HepG2 (cell line): Measurements from ENCODE around the gene C4BPA. TPM values are rescaled to one million over a fixed set of nuclear protein-coding genes. Genes with fewer than 3 reads are reported as not detected.
A peak's percentile ranks its signal among the peaks of the same experiment; 100 is the strongest.

Experiments used
- ATAC-seq: fragments of 200-7000 bp; cut with Tn5 transposase; 3 replicates; pipeline ENCODE4 v1.9.1; 2020; ENCODE audit warnings: mild to moderate bottlenecking, moderate library complexity
- BruUV-seq: library from RNA; stranded (reverse); fragments of 400-500 nt; replicated peaks from 2 replicates; lab custom pipeline; 2021; lab: Mats Ljungman, UMichigan
- CTCF ChIA-PET: fragments of 300-600 bp; formaldehyde crosslinking; extraction: SDS; loops from one replicate; lab custom pipeline; 2021; ENCODE audit warnings: low total read pairs, inconsistent platforms, low intra/inter-chr PET ratio; lab: Yijun Ruan, JAX
- POLR2A ChIA-PET: fragments of 350-600 bp; sonication (Branson Sonifier 250); formaldehyde crosslinking; loops from one replicate; lab custom pipeline; 2020; ENCODE audit warnings: antibody characterized with exemption, inconsistent platforms; lab: Yijun Ruan, JAX
- DNase-seq: peaks from one replicate; pipeline ENCODE4 v3.0.0-alpha.2; 2015; ENCODE audit warnings: low spot score
- FAIRE-seq: peaks from 3 replicates; lab custom pipeline; 2011; peaks lifted over from hg19 to GRCh38; lab: Jason Lieb, UNC
- H2AFZ ChIP-seq: one replicate; pipeline ENCODE4 v1.6.1; 2011; ENCODE audit warnings: low read length, inconsistent platforms
- H3K27ac ChIP-seq: fragments of 300-600 bp; 3 replicates; pipeline ENCODE4 v1.8.0; 2011; ENCODE audit warnings: mixed run types, mild to moderate bottlenecking, mixed read lengths, low read length, inconsistent platforms; ENCODE audit not compliant: insufficient read depth; ENCODE audit errors: extremely low read length
- H3K27me3 ChIP-seq, 2 experiments: fragments of 200-600 bp in 1 of 2; 2 replicates in 1 of 2; 3 replicates in 1 of 2; pipeline versions ENCODE4 v1.6.0 to v1.8.0; 2011; ENCODE audit warnings: low read length in 2 of 2, mild to moderate bottlenecking in 2 of 2, moderate library complexity in 2 of 2, inconsistent platforms in 1 of 2; ENCODE audit not compliant: insufficient read depth in 2 of 2, control insufficient read depth in 1 of 2
- H3K36me3 ChIP-seq, 2 experiments: fragments of 200-600 bp in 1 of 2; replicated peaks in 1 of 2; 2 replicates in 1 of 2; 3 replicates in 1 of 2; pipeline versions ENCODE4 v1.5.1 to v1.8.0; 2011; ENCODE audit warnings: low read length in 2 of 2, inconsistent platforms in 1 of 2; ENCODE audit not compliant: insufficient read depth in 2 of 2, control insufficient read depth in 1 of 2
- H3K4me1 ChIP-seq: 2 replicates; pipeline ENCODE4 v1.5.1; 2012; ENCODE audit warnings: low read length, inconsistent platforms; ENCODE audit not compliant: insufficient read depth
- H3K4me2 ChIP-seq: 2 replicates; pipeline ENCODE4 v1.6.0; 2011; ENCODE audit warnings: low read depth, low read length, inconsistent platforms
- H3K4me3 ChIP-seq, 3 experiments: fragments of 200-600 bp in 1 of 3; sonication (generic), shearing (Covaris generic) in 1 of 3; replicated peaks in 1 of 3; 2 replicates each; pipeline ENCODE4 v1.5.1; 2011 to 2016; ENCODE audit warnings: low read length in 3 of 3, inconsistent platforms in 2 of 3, low read depth in 2 of 3, mild to moderate bottlenecking in 2 of 3, control low read depth in 1 of 3, mixed read lengths in 1 of 3; ENCODE audit not compliant: insufficient read depth in 1 of 3
- H3K79me2 ChIP-seq: one replicate; pipeline ENCODE4 v1.6.1; 2011; ENCODE audit warnings: low read length, inconsistent platforms; ENCODE audit not compliant: insufficient read depth
- H3K9ac ChIP-seq: 2 replicates; pipeline ENCODE4 v1.6.0; 2011; ENCODE audit warnings: mild to moderate bottlenecking, low read depth, low read length, inconsistent platforms; ENCODE audit not compliant: insufficient read depth
- H3K9me3 ChIP-seq: 2 replicates; pipeline ENCODE4 v1.5.1; 2012; ENCODE audit warnings: mild to moderate bottlenecking, low read length
- H4K20me1 ChIP-seq: 2 replicates; pipeline ENCODE4 v1.6.0; 2011; ENCODE audit warnings: inconsistent platforms, mild to moderate bottlenecking, low read length, moderate library complexity; ENCODE audit not compliant: insufficient read depth
- MAFK ChIP-seq, 2 experiments: IDR thresholded peaks in 1 of 2; conservative IDR thresholded peaks in 1 of 2; 2 replicates each; pipeline ENCODE4 v1.6.1; 2011; ENCODE audit warnings: improper control_type of control experiment in 2 of 2, low read length in 2 of 2
- SATB2 ChIP-seq: sonication (generic); formaldehyde crosslinking; IDR thresholded peaks from 2 replicates; pipeline ENCODE4 v1.5.0; 2020; ENCODE audit warnings: missing genetic modification reagents
- ZNF644 ChIP-seq: IDR thresholded peaks from 2 replicates; pipeline ENCODE4 v1.6.1; 2016; ENCODE audit warnings: low read depth
- WGBS: methylation state at CpG from one replicate; pipeline ENCODE4 v1.1.6; 2017; ENCODE audit warnings: low lambda C conversion rate; 5-methylcytosine and 5-hydroxymethylcytosine counted together
- in situ Hi-C: cut with HindIII; loops from 2 replicates; pipeline ENCODE4 v1.10.0; 2017; ENCODE audit warnings: low pct_unique_long_range_greater_than_20kb; ENCODE audit not compliant: extremely low pct_ligation_motif_present
- intact Hi-C: fragments of 100-400 bp; cut with micrococcal nuclease; formaldehyde crosslinking; loops from one replicate; pipeline ENCODE4 v1.10.0; 2022; ENCODE audit not compliant: unreplicated experiment
- polyA plus RNA-seq, 8 experiments: library from polyadenylated mRNA; depleted of rRNA in 3 of 8; stranded (reverse) in 7 of 8; unstranded in 1 of 8; fragments of >200 nt; fragmentation: Illumina TruSeq in 4 of 8; extraction: Trizol in 4 of 8; gene quantifications; 2 replicates each; pipeline versions ENCODE4 v1.2.1 to v1.2.3, GENCODE V29; 2011 to 2016; ENCODE audit warnings: low read depth in 4 of 8, missing spikeins in 1 of 8, mixed read lengths in 1 of 8; ENCODE audit not compliant: insufficient read depth in 1 of 8
- total RNA-seq, 5 experiments: library from RNA; depleted of rRNA; stranded (reverse); fragments of >200 nt; fragmentation: Illumina TruSeq; extraction: Trizol; gene quantifications; 2 replicates each; pipeline ENCODE4 v1.2.3, GENCODE V29; 2016; ENCODE audit warnings: low read depth in 1 of 5
- TF ChIP-seq, protein P1 (sequence below): sonication (generic); formaldehyde crosslinking; IDR thresholded peaks from 2 replicates; pipeline ENCODE4 v1.4.0; 2020; ENCODE audit warnings: missing genetic modification reagents, mild to moderate bottlenecking, borderline replicate concordance

The C4BPA gene
- total and polyA plus RNA-seq, 2 of the 13 experiments (the other 11 are each of a cell fraction or from before 2014, with no cell fraction given) = 32.1 to 60.1 TPM

DNA sequence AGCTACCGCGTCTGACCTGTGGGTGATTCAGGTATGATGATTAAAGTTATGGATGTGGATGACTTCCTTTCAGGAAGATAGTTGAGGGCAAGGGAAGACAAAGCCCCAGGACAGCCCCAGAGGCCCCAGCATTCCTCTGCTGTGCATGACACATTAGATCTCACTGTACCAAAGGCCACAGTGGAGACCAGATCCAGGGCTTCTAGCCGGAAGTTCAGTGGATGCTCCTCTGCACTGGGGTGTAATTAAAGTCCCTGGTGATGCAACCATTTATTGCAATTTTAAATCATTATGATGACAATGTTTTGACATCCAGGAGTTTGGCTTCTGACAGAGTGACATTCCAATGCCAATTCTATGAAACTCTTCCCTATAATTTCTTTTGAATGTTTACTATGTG lies 5.0 kb downstream of the C4BPA start (continued):
- TF ChIP-seq, protein P1, sequence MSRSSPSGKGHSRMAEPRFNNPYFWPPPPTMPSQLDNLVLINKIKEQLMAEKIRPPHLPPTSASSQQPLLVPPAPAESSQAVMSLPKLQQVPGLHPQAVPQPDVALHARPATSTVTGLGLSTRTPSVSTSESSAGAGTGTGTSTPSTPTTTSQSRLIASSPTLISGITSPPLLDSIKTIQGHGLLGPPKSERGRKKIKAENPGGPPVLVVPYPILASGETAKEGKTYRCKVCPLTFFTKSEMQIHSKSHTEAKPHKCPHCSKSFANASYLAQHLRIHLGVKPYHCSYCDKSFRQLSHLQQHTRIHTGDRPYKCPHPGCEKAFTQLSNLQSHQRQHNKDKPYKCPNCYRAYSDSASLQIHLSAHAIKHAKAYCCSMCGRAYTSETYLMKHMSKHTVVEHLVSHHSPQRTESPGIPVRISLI (CRISPR knock-in tag) = no peak
- TF ChIP-seq, all 625 proteins: peak for 0

DNA sequence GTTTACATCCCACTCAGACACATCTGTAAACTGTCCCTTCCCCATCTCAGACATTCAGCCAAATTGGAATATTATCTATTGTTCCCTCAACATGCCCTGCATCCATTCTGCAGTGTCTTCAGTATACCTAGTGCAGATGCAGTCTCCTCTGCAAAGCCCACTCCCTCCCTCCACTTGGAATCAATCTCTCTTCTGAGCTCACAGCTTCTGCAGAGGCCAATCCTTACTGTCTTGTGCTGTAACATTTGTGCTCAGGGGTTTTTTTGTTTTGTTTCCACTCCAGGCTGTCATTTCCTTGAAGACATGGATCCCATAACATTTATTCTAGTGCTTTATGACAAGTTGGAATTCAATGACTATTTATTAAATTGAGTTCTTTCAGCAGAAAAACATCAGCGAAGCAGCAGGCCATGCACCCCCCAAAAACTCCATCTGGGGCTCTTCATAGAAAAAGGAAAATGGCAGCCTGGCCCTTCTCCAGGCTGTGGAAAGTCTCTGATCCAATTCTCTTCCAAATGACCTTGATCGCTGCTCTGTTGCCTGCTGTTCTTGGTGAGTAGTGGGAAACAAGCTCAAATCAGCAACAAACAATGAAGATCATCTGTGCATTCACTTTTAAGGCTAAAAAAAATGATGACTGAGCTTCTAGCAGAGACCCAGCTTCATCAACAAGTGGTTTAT lies 8.7 kb downstream of the C4BPA start:
- ChIA-PET CTCF (no interaction called here), POLR2A (no interaction called here)
- in situ Hi-C loops (no loop called here), intact Hi-C loops (no loop called here)
- Histone ChIP-seq H4K20me1 (no peaks in the 10 kb centered on the region), H3K4me1 (no peaks in the 10 kb centered on the region; the same call in 1 of the 2 replicates), H2AFZ (no peak overlapping the region), H3K36me3 (0 out of 5 replicates have a peak, but pooled peaks cover 0 to 3% of the 10 kb centered on the region in 2 experiments), H3K4me3 (no peak overlapping the region), H3K9ac (no peak overlapping the region), H3K9me3 (no peaks in the 10 kb centered on the region), H3K79me2 (no peaks in the 10 kb centered on the region), H3K27me3 (no peaks in the 10 kb centered on the region; a peak in 1 of 5 replicates), H3K27ac (no peak overlapping the region), H3K4me2 (no peak overlapping the region)
- FAIRE-seq = no peak
- no peak for DNase-seq
- BruUV-seq = no TSS peak
- WGBS = 88% methylated on average over 2 of the region's 2 CpGs
- TF ChIP-seq MAFK (conservative IDR thresholded peaks at IDR 0.05 in 1 of 2, IDR thresholded peaks at IDR 0.05 in 1 of 2; ENCODE audit: low read length in 2 of 2) = 0 out of 4 replicates have a peak, but pooled peaks of 1 of the 2 experiments have one; percentile 8
- no peak for TF ChIP-seq SATB2 (CRISPR knock-in tag)
- peak; percentile 63; the same call in 1 of the 2 replicates for TF ChIP-seq ZNF644 (CRISPR knock-in tag)
- ATAC-seq = no peak
